Hematopoietic multipotent progenitor cell (in vitro differentiated cells): ENCODE measurements around the gene FAM163B. TPM values are rescaled to one million over a fixed set of nuclear protein-coding genes. Genes with fewer than 3 reads are reported as not detected.
"Not testable (repeated sequence)": the region's sequence is repeated elsewhere in the genome, so short reads cannot be mapped to it uniquely, and the experiment has no call there.

Experiments
- DNase-seq, 3 donors: peaks; one replicate each; pipeline ENCODE4 v3.0.0-alpha.2; 2011 to 2015; ENCODE audit warnings: low read depth in 2 of 3, low spot score in 2 of 3
- total RNA-seq: library from RNA; depleted of rRNA; stranded (reverse); fragments of >200 nt; gene quantifications from one replicate; pipeline ENCODE4 v1.2.3, GENCODE V29; 2012

The FAM163B gene
- total RNA-seq, 1 donor = under 0.01 TPM

DNA sequence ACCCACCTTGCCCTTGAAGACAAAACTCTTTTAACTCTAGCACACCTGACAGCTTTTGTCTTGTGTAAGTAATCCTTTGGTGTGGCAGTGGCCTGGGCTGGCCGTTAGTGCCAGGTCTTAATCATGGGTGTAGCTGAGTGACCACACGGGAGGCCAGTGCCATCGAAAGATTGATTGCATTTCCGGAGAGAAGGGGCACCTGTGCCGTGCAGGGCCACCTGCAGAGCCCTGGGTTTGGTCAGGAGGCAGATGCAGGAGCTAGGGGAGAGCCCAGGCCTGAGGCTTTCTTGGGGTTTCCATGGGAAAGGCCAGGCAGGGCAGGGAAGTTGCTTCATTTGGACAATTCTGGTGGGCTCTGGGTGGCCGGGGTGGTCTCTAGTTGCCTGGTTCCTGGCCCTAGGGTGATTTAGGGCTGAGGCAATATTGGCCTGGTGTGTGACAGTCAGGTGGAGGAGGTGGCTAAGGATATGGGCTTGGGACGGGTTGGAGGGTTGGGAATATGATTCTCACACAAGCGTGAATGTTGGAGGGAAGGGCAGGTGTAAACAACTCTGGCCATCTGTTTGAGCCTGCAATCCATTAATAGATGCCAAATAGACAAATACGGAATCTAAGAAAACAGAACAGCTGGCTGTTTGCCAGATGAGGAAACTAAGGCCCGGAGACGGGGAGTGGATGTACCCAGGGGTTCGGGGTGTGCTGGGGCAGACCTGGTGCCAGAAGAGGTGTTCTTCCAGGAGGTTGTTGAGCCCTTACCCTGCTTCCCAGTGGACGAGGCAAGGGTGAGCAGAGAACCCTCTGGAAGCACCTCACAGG is 31.6 kb upstream of the FAM163B start:
- DNase-seq = no peak

DNA sequence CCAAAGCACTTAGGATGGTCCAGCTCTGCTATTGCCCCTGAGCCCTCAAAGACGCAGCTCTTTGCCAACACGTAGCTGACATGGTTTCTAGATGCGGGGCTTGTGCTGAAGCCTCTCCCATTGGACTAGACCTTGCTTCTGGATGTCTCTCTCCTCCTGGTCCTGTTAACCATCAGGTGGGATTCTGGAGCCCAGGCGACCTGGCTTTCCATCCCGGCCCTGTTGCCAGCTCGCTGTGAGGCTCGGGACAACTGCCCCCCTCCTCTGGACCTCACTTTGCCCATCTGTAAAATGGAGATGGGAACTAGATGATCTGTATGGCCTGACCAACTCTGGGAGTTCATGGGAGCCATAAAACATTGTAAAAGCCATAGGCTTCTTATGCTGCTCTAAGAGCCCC is 31.0 kb upstream of the FAM163B start:
- no peak for DNase-seq

DNA sequence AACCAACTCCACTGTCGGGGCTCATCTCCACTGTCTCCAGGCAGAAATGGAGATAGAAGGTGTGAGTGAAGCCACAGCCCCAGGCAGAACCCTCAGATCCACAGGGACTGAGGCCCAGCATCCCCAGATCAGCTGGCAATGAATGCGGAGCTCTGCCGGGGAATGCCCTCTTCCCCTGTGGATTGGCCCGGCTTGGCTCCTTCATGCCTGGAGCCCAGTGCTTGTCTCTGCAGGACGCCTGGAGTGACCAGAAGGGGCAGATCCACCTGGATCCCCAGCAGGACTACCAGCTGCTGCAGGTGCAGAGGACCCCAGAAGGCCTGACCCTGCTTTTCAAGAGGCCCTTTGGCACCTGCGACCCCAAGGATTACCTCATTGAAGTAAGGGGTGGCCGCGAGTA is 30.4 kb upstream of the FAM163B start:
- DNase-seq = no peak

DNA sequence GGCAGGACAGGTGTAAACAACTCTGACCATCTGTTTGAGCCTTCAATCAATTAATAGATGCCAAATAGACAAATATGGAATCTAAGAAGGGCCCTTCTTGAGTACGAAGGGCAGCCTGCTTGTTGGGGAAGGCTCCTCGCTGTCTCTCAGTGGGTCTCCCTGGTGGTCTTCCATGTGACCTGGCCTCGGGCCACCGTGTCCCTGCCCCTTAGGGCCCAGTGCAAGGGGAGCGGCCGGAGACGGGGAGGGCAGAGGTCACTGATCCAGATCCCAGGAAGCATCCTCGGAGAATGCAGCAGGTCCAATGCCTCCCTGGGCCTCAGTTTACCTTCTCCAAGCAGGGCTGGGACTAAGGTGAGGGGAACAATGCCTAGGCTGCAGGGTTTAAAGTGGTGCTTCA is 29.5 kb upstream of the FAM163B start:
- no peak for DNase-seq

DNA sequence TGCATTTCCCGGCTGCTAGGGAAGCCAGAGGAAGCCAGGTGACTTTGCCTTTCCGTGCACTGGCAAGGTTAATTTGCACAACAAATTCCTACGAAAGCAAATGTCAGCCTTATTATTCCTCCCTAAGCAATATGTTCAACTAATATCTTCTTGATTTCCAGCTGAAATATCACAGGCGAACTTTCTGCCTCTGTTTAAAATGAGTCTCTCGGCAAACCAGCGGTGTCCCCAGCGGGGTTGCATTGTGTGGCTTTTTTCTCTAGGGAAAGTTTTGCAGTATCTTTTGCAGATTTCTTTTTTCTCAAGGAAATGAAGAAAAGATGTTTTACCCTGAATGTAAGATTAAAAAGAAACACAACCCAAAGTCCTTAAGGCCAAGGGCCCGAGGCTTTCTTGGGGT is 28.9 kb upstream of the FAM163B start:
- no peak for DNase-seq

DNA sequence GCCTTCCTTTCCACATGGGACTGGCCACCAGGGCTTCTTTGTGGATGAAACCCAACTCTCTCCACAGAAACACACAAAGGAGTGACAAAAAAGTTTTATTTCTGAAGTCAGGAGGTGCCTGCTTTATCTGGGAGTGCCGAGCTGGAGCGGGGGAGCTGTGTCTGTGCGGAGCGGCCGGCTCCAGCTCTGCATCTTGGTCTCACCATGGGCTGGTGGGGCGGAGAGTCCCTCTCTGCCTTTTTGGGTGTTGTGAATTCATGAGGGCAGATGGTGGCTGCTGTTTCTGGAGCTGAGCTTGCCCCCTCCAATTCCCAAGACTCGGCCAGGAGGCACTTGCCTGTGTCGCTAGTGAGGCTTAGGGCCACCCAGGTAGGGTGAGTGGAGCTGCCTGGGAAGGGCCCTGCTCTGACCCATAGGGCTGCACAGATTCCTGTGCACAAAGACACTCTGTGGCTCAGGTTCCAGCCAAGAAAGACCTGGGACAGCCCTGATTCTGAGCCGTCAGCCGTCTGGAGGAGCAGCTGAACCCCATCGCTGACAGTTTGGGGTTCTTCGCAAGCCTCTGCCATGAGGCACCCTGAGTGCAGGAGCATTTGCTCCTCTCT is 28.4 kb upstream of the FAM163B start:
- no peak for DNase-seq

DNA sequence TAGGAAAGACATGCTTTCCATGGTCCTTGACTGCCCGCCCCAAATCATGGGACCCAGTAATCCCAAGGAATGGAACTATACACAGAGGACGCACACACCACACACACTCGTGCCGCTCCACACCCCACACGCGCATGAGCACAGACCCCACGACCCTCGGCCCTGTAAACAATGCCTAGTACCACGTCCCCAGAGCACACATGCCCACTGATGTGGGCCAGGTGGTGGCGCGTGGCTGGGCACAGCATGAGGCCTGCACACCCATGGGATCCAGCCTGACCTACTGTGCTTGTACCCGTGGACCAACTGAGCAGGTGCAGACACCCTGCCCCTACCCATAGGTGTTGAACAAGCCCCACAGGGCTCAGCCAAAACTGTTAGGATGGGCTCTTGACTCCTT is 27.7 kb upstream of the FAM163B start:
- DNase-seq = no peak

DNA sequence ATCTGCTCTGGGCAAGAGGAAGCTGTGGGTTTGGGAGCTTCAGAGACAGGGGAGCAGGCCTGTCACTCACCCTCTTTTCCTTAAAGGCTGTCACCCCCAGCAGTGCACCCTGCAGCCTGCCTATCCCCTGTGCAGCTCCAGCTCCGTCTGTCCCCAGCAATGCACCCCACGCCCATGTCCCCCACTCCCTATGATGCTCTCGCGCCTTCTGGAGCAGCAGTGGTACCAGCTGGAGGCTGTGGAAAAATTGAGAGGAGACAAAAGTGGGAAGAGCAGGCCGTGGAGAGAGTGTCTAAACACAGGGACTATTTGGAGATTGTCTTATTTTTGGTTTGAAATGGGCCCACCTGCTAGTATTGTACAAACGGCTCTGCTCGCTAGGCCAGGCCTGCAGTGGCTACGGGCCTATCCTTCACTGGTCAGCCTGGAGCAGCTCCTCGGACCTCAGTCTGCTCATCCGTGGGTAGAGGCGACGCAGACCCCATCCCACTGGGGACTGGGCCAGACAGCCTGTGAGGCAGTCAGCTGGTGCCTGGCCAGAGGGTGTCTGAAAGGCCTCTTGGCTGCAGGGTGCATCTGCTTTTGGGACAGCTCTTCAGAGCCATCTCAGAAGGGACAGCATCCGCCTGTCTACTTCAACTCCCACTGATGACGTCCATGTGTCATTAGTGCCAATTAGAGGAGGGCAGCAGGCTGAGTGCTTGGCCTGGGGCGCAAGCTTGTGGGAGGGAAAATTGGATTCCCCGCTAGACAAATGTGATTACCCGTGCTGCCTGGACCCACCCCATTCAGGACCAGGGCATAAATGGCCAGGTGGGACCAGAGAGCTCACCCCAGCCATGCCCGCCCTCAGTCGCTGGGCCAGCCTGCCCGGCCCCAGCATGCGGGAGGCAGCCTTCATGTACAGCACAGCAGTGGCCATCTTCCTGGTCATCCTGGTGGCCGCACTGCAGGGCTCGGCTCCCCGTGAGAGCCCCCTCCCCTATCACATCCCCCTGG is 26.6 kb upstream of the FAM163B start, which contains the start of gene DBH:
DBH (plus strand) TSS at position 831 of the 999 bp plus-strand sequence; CDS start at position 840, 9 bp downstream.
- DNase-seq = no peak

DNA sequence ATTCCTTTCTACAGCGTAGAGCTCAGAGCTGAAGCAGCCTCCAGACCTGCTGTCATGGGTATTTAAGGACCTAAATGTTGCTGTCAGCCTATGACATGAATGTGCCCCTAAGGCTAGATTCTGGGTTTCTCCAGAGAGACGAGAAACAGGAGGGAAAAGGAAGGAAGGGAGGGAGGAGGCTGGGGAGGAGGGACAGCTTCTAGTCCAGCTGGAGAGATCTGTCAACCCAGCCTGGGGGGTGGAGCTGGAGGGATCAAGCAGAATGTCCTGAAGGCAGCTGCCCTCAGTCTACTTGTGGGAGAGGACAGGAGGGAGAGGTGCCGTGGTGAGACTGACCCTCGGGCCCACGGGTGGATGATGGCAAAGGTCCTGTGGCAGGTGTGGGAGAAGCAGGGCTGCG is 25.9 kb upstream of the FAM163B start:
- DNase-seq = no peak

DNA sequence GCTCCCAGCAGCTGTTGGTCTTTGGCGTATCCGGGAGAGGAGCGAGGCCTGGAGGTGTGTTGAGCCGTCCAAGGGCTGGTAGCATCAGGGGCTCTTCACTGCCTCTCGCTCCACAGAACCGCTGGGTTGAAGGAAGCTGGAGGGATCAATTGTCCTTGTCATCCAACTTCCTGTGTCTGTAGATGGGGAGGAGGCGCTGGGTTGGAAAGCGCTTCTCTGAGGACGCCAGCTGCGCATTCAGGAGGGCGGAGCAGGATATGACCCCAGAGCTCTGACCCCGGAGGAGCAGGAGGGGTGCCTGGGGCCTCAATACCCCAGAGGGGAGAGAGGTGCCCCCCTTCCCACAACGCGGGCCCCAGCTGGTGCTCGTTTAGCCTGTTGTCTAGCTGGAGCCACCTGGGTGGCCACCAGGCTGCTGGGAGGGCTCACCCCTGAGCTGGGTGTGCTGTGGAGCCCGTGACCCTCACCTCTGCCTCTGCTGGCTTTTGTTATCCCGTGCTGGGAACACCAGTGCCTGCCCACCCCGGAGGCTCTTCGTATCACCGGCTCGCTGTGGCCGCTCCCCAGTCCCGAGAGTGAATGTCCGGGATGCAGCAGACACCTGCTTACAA is 25.0 kb upstream of the FAM163B start:
- no peak for DNase-seq

DNA sequence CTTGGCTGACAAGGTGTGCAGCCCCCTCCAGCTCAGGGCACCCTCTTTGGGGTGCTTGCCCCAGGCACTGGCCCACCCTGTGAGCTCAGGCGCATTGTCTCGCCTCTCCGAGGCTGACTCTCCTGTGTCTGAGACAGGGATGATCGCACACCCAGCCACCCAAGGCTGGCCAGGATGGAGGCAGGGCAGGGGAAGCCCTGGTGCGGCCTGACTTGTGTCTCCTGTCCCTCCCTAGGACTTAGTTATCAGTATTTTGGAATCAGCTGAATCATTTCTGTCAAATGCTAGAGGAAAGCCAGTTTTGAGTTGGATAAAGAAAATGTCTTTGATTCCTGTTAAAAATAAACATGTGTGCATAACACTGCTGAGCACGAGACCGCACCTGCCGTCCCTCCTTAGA is 24.5 kb upstream of the FAM163B start:
- DNase-seq = no peak

DNA sequence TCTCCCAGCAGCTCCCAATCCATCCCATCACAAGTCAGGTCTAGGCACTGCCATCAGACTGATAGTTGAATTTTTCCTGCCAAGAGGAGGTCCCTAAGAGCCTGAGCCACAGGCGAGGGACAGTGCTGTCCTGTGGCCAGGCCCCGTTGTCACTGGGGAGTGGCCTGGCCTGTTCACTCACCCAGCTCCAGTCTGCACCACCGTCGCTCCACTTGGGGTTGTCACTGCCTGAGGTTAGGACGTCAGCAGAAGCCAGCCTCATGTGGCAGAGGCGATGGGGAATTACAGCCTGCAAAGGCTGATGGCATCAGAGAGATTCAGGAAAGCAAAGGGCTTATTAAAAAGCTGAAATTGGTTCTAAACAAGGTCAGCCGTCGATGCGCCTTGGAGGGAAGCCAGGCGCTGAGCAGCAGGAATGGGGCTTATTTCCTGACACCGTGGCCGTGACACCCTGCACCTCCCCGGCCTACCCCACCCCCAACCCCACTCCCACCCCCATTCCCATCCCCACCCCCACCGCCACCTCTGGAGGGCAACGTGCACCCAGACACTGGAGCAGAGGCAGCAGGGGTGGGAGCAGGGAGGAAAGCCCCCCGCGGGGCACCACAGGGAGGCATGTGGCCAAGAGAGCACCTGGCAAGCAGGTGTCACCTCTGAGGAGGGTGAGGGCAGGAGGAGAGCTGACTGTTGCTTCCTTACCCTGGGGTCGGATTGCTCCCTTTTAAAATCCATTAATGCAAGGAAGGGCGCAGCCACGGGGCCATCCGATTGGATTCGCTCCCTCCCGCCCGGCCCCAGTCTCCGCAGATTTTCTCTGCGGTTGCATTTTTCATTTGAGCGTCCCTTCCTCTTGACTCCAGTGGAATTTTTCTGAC is 23.9 kb upstream of the FAM163B start:
- DNase-seq = no peak

DNA sequence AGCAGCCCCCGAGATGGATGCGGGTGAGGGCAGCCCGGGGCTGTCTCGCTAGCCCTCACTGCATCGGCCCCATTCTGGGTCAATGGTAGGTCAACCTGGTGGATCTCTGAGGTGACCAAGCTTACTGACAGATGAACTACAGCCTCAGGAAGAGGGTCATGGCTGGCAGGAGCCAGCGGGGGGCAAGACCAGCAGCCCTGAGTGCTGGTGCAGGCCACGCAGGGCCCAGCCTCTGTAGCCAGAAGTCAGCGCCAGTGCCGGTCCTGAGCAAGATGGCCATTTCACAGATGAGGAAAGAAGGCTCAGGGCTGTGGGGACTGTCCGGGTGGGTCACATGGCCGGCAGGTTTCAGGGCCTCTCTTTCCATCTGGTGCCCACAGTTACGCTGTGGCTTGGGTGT is 21.9 kb upstream of the FAM163B start:
- no peak for DNase-seq

DNA sequence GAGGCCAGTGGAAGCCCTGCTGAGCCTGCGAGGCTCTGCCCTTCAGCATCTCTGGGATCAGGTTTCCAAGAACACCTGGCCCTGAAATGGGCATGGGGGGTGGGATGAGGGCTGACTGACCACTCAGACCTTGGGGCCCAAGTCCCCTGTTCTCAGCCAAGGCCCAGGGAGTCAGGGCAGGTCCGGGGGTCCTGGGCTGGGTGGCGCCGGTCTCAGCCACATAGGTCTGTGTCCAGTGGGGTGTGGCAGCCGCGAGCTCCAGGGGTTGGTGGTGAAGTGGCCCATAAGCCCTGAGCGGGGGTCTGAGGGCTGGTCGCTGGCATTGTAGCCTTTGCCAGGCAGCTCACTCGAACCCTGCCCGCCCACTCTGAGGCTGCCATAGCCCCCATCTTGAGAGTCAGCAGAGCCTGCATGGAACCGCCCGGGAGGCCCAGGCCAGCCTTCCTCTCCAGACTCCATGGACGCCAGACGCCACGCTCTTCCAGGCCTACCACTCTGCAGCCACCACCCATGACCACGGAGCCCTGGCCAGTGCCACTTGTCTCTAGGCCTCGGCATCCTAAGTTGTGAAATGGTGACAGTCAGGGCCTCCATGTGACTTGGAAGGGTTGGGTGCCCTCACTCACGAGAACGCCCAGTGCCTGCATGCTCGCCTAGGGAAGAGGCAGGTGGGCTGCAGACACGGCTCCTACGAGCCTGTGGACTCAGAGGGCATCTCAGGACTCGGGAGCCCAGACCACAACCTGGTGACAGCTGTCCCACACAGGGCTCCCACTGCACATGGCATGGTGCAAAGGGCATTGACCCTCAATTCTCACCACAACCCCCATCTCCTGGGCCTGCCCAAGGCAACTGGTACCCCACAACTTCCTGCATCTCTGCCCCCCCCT is 20.3 kb upstream of the FAM163B start:
- DNase-seq = no peak

DNA sequence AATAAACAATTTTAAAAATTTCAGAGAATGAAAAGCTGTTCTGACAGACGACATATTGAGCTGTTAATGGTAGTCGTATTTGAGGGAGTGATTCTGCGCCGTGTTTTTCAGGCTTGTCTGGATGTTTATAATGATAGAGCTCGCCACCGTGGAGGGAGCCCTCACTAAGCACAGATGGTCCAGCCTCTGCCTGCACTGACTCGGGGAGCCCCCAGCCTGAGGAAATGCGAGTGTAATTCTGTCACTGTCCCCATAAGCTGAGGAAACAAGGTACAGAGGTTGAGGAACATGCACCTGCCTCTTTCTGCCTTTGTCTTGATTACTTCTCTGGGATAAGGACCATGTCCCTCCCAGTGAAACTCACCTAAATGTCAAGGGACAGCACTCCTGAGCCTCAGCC is 19.6 kb upstream of the FAM163B start:
- no peak for DNase-seq

DNA sequence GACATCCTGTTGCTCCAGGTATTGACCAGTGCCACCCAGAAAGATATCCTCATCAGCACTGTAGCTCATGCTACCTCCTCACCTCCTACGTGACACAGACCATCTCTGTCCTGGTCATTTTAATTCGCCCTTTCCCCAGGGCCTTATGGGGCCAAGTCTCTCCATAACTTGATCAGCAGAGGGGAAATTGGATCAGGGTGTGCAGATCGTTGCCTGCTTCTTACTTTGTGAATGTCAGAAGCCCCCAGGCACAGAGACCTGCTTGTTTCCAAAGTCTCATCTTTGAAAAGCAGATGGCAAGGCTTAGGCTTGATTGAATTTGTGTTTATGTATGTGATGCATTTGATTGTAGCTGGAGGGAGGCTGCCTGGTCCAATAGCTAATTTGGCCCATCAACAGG is 18.2 kb upstream of the FAM163B start:
- no peak for DNase-seq

DNA sequence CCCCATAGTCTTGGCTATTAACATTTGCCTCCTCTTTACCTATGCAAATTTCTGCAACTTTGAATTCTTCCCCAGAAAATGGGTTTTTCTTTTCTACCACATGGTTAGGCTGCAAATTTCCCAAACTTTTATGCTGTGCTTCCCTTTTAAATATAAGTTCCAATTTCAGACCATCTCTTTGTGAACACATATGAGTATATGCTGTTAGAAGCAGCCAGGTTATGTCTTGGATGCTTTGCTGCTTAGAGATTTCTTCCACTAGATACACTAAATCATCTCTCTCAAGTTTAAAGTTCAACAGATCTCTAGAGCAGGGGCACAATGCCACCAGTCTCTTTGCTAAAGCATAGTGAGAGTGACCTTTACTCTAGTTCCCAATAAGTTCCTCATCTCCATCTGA is 16.8 kb upstream of the FAM163B start:
- DNase-seq = not testable (repeated sequence)

DNA sequence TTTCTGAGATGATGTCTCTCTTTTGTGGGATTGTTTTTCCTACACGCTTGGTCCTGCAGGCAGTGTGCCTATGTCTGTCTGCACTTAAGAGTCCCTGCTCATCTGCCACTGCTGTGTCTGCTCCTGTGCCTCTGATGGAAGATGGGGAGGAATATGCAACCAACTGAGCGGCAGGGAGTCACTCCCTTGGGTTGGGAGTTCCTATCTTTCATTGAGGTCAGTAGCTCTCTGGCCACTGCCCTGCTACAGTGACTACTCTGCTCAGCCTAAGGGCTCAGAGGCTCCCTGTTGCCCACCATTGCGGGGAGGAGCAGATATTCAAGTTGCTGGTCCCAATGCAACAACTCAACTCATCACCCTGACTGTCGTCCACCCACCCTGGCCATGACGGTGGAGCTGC is 13.4 kb upstream of the FAM163B start:
- no peak for DNase-seq

DNA sequence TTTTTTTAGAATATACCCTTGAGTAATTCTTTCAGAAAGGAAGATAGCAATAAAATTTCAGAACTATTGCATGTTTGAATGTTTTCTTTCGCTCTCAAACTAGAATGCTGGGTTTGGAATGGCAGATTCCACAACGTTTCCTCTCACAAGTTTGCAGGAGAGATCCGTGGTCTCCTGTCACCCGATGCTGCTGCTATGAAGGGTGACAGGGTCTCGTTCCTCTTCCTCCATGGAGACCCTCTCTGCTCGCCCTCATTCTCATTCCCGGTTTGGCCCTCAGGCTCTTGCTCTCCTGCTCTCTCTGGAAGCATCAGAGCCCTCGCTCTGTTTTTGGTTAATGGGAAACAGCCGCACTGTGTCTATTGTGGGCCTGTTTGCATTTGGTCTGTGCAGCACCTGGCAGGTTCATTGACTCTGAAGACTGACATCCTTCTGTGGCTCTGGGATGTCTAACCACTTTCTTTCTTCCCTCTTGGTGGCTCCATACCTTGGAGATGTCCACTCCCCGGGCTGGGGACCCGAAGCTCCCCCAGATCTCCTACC is 12.6 kb upstream of the FAM163B start:
- no peak for DNase-seq
